ENCODE data around the gene RBP2.
A peak's percentile ranks its signal among the peaks of the same experiment; 100 is the strongest.
"Not testable (repeated sequence)": the region's sequence is repeated elsewhere in the genome, so short reads cannot be mapped to it uniquely, and the experiment has no call there.

RBP2 gene

DNA sequence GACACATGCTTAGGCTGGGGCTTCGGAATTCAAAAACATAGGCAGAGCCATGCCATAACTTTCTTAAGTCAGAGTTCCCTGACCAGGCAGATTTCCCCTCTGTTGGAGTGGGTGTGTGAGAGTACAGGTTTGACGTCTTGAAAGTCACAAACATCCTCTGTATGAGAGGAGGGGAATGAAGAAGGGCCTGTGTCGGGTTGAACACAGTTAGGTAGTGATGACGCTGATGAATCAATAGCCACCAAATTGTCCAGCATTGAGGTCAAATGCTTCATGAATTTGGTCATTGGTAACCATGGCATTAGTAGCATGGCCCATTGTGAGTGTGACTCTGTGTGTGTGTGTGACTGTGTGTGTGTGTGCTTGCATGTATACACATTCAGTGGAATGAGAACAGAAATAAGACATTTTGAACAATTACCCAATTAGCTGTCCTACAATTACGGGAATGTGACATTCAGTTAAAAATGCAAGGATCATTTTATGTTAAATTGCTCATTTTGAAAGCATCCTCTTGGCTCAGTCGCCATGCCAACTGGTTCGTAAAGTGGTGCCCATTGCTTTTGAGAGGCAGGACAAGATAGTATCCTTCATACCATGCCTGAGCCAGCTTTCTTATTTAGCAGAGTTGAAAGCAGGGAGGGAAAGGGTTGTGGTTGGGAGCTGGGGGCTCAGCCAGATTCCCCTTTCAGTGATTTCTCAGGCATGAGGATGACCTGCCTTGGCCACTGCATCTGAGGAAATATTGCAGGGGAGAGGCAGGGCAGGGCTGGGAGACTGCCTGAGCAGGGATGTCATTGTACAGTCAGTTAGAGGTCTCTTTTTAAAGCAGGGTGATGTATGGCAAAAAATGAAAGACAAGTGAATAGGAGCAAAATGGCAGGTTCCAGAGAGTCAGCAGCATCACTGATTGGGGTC, 35.4 kb downstream of the RBP2 start:
- DNase-seq: no peak

- no peak for DNase-seq
These were observed 37.0 kb downstream of the RBP2 start for GRCh38 chr3:139439278-139439677.

GRCh38 chr3:139434764-139435307, 41.5 kb downstream of the RBP2 start:
- no peak for DNase-seq

- no peak for DNase-seq
These were observed 42.1 kb downstream of the RBP2 start for GRCh38 chr3:139434228-139434627.

DNA sequence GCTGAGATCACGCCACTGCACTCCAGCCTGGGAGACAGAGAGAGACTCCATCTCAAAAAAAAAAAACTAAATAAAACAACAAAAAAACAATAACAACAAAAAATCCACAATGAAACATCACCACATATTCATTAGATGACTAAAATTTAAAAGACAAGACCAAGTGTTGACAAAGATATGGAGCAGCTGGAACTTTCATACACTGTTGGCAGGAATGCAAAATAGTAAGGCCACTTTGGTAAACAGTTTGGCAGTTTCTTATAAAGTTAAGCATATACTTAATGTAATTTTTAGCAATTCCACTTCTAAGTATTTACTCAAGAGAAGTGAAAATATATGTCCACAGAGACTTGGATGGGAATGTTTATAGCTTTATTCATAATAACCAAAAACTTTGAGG, 43.2 kb downstream of the RBP2 start:
- no peak for DNase-seq

DNA sequence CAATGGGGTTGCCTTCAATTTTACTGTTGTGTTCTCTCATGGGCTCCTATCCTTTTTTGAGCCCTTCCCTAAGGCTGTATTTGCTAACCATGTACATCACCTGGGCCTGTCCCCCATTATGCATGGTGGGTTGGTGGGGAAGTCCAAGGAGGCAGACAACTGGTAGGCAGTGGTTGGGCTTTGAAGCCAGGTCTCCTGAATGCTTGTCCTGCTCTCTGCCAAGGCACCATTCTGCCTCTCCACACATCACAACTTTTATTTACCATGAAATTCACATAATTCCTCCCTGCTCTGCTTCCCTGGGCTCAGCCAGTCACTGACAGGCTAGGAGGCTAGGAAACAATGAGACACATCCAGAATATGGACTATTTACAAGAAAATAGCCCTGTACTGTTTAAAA, 45.8 kb downstream of the RBP2 start:
- no peak for DNase-seq

GRCh38 chr3:139427283-139428060, 48.8 kb downstream of the RBP2 start:
- DNase-seq: peak; percentile 55

DNA sequence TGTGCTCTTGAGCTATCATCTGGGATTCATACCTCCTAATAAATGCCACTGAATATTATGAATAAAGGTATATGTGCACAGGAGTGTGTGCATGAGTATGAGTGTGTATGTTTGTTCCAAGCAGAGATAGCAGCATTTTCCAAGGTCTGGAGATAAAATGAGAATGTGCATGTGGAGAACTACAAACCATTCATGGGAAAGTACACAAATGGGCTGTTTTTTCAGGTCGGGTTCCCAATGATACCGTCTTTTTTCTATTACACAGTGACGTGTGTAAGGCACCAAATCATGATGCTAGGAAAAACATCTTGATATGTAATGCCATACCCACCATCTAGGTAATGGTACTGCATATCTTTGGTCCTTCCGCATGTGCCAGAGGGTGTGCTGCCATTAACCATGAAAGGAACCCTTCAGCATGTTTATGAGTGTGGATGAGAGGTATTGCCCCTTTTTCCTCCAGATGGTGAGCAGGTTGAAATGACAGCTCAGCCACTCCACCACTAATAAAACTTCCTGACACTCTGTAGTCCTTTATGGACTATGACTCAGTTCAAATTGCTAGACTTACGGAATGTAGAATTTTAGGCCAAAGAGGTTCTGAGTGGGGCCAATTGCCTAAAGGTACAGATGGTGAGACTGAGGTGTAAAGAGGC, 50.4 kb downstream of the RBP2 start:
- DNase-seq: no peak

DNA sequence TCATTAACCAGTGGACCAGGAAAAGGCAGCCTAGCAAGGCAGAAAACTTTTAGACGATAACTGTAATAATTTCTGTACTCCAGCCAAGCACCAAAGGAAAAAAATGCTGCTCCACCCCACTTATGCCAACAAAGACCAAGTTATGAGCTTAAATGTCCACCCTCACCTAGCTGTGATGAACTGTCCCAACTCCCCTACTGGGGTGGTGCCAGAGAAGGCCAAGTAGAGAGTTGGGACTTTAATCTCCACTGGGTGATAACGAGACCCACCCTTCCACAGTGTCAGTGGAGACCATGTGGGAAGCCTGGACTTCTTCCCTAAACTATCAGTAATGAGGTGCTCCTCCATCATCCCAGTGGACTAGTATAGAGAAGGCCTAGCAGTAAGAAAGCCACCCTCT, 53.1 kb downstream of the RBP2 start:
- DNase-seq: no peak

DNA sequence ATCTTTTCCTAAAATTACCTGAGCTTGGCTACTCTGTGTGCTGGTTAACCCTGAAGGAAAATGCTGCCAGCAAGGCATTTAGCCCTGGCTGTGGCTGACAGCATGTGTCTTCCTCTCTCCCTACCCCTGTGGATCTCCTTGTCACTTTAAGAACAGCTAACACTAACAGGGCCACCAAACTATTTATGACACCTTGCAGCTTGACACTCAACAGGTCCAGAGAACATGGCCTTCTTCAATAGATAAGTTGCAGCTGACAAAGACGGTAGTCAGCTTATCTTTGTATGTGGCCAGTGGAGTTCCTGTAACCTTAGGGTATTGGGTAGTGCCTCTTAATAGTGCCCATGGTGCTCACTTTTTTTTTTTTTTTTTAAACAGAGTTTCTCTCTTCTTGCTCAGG, 54.9 kb downstream of the RBP2 start:
- no peak for DNase-seq

- DNase-seq: no peak
These were observed 55.3 kb downstream of the RBP2 start for GRCh38 chr3:139421040-139421439.

- no peak for DNase-seq
These were observed 58.2 kb downstream of the RBP2 start for GRCh38 chr3:139418144-139418543.

GRCh38 chr3:139416275-139416674, 60.0 kb downstream of the RBP2 start:
- DNase-seq: no peak

- no peak for DNase-seq
These were observed 61.6 kb downstream of the RBP2 start for GRCh38 chr3:139414608-139415224.

DNA sequence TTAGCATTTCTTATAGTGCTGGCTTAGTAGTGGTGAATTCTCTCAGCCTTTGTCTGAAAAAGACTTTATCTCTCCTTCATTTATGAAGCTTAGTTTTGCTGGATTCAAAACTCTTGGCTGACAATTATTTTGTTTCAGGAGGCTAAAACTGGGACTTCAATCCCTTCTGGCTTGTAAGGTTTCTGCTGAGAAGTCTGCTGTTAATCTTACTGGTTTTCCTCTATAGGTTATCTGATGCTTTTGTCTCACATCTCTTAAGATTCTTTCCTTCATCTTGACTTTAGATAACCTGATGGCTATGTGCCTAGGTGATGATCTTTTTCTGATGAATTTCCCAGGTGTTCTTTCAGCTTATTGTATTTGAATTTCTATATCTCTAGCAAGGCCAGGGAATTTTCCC, 63.4 kb downstream of the RBP2 start:
- DNase-seq: not testable (repeated sequence)

All from CD4-positive, alpha-beta T cell treated with Interleukin-12 subunit alpha and Interleukin-12 subunit beta, for 1 hour (primary cell).